ENCODE measurements around the gene PCYT2.

Gene PCYT2

GRCh38 chr17:81891303-81891552, 20.0 kb downstream of the PCYT2 start:
- TF ChIP-seq FOXP2 (optimal IDR thresholded peaks at IDR 0.05; ENCODE audit: borderline replicate concordance, extremely low read depth, extremely low read length, insufficient read depth) (no peak), SIN3A (IDR thresholded peaks at IDR 0.05; ENCODE audit: borderline replicate concordance, insufficient read depth, low read length) (no peak), REST (IDR thresholded peaks at IDR 0.05; ENCODE audit: insufficient read depth in 1 of 2, low read depth in 2 of 2, low read length in 2 of 2) (no peak), TAF1 (IDR thresholded peaks at IDR 0.05; ENCODE audit: borderline replicate concordance, insufficient read depth, low read length) (no peak), POLR2AphosphoS5 (IDR thresholded peaks at IDR 0.05; ENCODE audit: low read depth, low read length) (no peak)

- no peak for TF ChIP-seq SIN3A (IDR thresholded peaks at IDR 0.05; ENCODE audit: borderline replicate concordance, insufficient read depth, low read length)
- TF ChIP-seq FOXP2 (optimal IDR thresholded peaks at IDR 0.05; ENCODE audit: borderline replicate concordance, extremely low read depth, extremely low read length, insufficient read depth) = no peak
- TF ChIP-seq POLR2AphosphoS5 (IDR thresholded peaks at IDR 0.05; ENCODE audit: low read depth, low read length) = no peak
- 0 out of 4 replicates have a peak, but pooled peaks of 1 of the 2 experiments have one; percentile 39 for TF ChIP-seq REST (IDR thresholded peaks at IDR 0.05; ENCODE audit: insufficient read depth in 1 of 2, low read depth in 2 of 2, low read length in 2 of 2)
- no peak for TF ChIP-seq TAF1 (IDR thresholded peaks at IDR 0.05; ENCODE audit: borderline replicate concordance, insufficient read depth, low read length)
Observed at GRCh38 chr17:81890447-81891302, 20.5 kb downstream of the PCYT2 start.

GRCh38 chr17:81889602-81890001, 21.6 kb downstream of the PCYT2 start:
- no peak for TF ChIP-seq REST (IDR thresholded peaks at IDR 0.05; ENCODE audit: insufficient read depth in 1 of 2, low read depth in 2 of 2, low read length in 2 of 2)

GRCh38 chr17:81888988-81889595, 22.1 kb downstream of the PCYT2 start:
- TF ChIP-seq REST (IDR thresholded peaks at IDR 0.05; ENCODE audit: insufficient read depth in 1 of 2, low read depth in 2 of 2, low read length in 2 of 2) = no peak
- TF ChIP-seq TAF1 (IDR thresholded peaks at IDR 0.05; ENCODE audit: borderline replicate concordance, insufficient read depth, low read length) = no peak
- no peak for TF ChIP-seq FOXP2 (optimal IDR thresholded peaks at IDR 0.05; ENCODE audit: borderline replicate concordance, extremely low read depth, extremely low read length, insufficient read depth)
- no peak for TF ChIP-seq POLR2AphosphoS5 (IDR thresholded peaks at IDR 0.05; ENCODE audit: low read depth, low read length)
- no peak for TF ChIP-seq SIN3A (IDR thresholded peaks at IDR 0.05; ENCODE audit: borderline replicate concordance, insufficient read depth, low read length)

Data from PFSK-1 (cell line).